Mesodermal cell (in vitro differentiated cells): ENCODE data around the gene MINDY4.

Source experiments
- H3K27ac ChIP-seq: 2 replicates; pipeline ENCODE4 v1.7.0; 2013; ENCODE audit warnings: mild to moderate bottlenecking, low read depth, low read length, moderate library complexity; ENCODE audit not compliant: severe bottlenecking
- H3K36me3 ChIP-seq: 2 replicates; pipeline ENCODE4 v1.7.1; 2013; ENCODE audit warnings: mild to moderate bottlenecking, low read length, moderate library complexity; ENCODE audit not compliant: control insufficient read depth, insufficient read depth
- H3K4me1 ChIP-seq: one replicate; pipeline ENCODE4 v1.7.1; 2013; ENCODE audit warnings: mild to moderate bottlenecking, low read length; ENCODE audit not compliant: insufficient read depth, control insufficient read depth, poor library complexity, severe bottlenecking
- H3K4me3 ChIP-seq: 2 replicates; pipeline ENCODE4 v1.7.0; 2013; ENCODE audit warnings: low read length, control low read depth, mild to moderate bottlenecking; ENCODE audit not compliant: insufficient read depth, poor library complexity, severe bottlenecking; ENCODE audit errors: extremely low read depth
- H3K9me3 ChIP-seq: 2 replicates; pipeline ENCODE4 v1.7.1; 2013; ENCODE audit warnings: mild to moderate bottlenecking, low read length, moderate library complexity; ENCODE audit not compliant: control insufficient read depth
- WGBS, 2 experiments: methylation state at CpG; one replicate each; pipeline ENCODE4 v1.1.5; 2013; ENCODE audit warnings: missing lambda C conversion rate in 2 of 2; ENCODE audit not compliant: insufficient coverage in 2 of 2; 5-methylcytosine and 5-hydroxymethylcytosine counted together

MINDY4 gene

DNA sequence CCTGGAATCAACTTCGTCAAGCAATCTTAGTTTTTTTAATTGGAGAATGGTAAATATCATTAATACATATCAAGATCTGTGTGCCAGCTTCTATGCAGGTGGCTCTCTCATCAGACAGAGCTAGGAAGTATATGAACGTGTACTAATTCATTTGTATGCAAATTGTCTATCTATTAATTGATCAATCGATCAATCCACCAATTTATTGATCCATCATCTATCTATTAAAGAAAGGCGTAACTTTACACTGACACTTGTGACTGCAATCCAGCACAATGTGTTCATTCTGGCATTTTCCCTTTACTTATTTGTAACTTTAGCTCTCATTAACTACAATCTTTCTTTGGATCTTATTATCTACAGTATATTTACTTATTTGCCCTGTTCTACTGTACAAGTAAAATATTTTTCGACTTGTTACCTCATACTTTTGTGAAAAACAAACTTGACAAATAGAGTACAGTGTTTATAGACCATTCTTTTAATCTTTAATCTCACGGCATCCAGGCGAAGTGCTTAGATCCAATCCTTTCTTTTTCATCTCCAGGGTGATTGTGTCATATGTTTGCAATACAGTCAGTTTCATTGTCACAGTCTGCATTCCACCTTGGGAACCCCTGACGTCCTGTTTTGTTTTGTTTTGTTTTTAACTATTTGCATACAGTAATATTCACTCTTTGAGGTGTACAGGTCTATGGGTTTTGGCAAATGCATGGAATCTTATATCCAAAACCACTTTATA lies 170.5 kb downstream of the MINDY4 start:
- WGBS, 2 experiments = 78 to 92% methylated on average over 4 of the region's 8 CpGs
- Histone ChIP-seq H3K27ac (no peak overlapping the region), H3K36me3 (no peaks in the 10 kb centered on the region), H3K9me3 (no peaks in the 10 kb centered on the region), H3K4me3 (no peak overlapping the region), H3K4me1 (no peaks in the 10 kb centered on the region)
